Tibial artery (tissue), 4 donors: Measurements from ENCODE around the gene FOXB2.
"Not testable (repeated sequence)": the region's sequence is repeated elsewhere in the genome, so short reads cannot be mapped to it uniquely, and the experiment has no call there.

Experiments
- DNase-seq, 2 donors: peaks; one replicate each; pipeline ENCODE4 v3.0.0-alpha.2; 2019
- H3K27ac ChIP-seq, 2 donors: fragments of 200-600 bp; sonication (generic) in 1 of 2; 1 replicate in 1 of 2; 2 replicates in 1 of 2; pipeline ENCODE4 v1.5.1; 2018 to 2019; ENCODE audit warnings: mild to moderate bottlenecking in 1 of 2
- H3K27me3 ChIP-seq, 2 donors: fragments of 200-600 bp; sonication (generic) in 1 of 2; one replicate each; pipeline versions ENCODE4 v1.5.1 to v1.6.0; 2016 to 2019
- H3K36me3 ChIP-seq, 3 donors: fragments of 200-600 bp; sonication (generic) in 2 of 3; one replicate each; pipeline ENCODE4 v1.5.1; 2016 to 2019; ENCODE audit warnings: mild to moderate bottlenecking in 2 of 3
- H3K4me1 ChIP-seq, 4 donors: fragments of 200-600 bp; sonication (generic) in 2 of 4; 1 replicate in 3 of 4; 2 replicates in 1 of 4; pipeline ENCODE4 v1.5.1; 2016 to 2019
- H3K4me3 ChIP-seq, 2 donors: fragments of 200-600 bp; sonication (generic) in 1 of 2; 1 replicate in 1 of 2; 2 replicates in 1 of 2; pipeline ENCODE4 v1.5.1; 2018 to 2019; ENCODE audit warnings: mild to moderate bottlenecking in 2 of 2
- H3K9me3 ChIP-seq, 3 donors: fragments of 200-600 bp; sonication (generic) in 1 of 3; one replicate each; pipeline ENCODE4 v1.5.1; 2016 to 2019
- intact Hi-C: fragments of 100-400 bp; cut with DNase I; formaldehyde crosslinking; loops from one replicate; pipeline ENCODE4 v1.15.0; 2023; ENCODE audit warnings: low total_unique reads
- TF ChIP-seq, protein P1 (sequence below), 2 experiments: fragments of 200-600 bp in 1 of 2; fragments of 450-650 bp in 1 of 2; IDR thresholded peaks; one replicate each; pipeline ENCODE4 v1.5.1; 2017 to 2019; ENCODE audit warnings: antibody characterized with exemption in 2 of 2, mild to moderate bottlenecking in 1 of 2, moderate library complexity in 1 of 2

The FOXB2 gene

DNA sequence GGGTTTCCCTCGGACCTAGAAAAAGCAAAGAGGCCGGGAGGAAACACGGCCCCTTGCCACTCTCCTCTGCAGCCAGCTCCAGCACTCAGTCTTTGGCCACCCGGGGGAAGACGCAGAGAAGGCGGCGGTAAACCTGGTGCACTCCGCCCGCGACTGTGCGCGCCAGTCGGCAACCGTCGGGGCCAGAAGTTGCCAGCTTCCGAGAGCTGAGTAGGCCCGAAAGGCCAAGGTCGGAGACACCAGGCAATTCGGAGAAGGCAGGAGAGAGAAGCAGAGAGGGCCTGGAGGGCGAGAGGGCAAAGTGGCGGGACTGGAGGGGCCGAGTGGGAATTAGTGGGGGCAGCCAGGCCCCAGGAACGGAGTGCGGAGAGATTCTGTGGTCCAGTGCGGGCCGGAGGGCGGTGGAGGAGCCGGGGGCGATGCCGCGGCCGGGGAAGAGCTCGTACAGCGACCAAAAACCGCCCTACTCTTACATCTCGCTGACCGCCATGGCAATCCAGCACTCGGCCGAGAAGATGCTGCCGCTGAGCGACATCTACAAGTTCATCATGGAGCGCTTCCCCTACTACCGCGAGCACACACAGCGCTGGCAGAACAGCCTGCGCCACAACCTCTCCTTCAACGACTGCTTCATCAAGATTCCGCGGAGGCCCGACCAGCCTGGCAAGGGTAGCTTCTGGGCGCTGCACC lies at the start of gene FOXB2:
FOXB2 (plus strand) TSS at position 420 of the 690 bp plus-strand sequence; CDS start at position 420, 0 bp downstream.
- H3K4me1 ChIP-seq = peaks cover 0 to 77% (median 50%) of the 10 kb centered on the region in 4 donors
- DNase-seq = no peak
- TF ChIP-seq, protein P1, sequence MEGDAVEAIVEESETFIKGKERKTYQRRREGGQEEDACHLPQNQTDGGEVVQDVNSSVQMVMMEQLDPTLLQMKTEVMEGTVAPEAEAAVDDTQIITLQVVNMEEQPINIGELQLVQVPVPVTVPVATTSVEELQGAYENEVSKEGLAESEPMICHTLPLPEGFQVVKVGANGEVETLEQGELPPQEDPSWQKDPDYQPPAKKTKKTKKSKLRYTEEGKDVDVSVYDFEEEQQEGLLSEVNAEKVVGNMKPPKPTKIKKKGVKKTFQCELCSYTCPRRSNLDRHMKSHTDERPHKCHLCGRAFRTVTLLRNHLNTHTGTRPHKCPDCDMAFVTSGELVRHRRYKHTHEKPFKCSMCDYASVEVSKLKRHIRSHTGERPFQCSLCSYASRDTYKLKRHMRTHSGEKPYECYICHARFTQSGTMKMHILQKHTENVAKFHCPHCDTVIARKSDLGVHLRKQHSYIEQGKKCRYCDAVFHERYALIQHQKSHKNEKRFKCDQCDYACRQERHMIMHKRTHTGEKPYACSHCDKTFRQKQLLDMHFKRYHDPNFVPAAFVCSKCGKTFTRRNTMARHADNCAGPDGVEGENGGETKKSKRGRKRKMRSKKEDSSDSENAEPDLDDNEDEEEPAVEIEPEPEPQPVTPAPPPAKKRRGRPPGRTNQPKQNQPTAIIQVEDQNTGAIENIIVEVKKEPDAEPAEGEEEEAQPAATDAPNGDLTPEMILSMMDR (IDR thresholded peaks at IDR 0.05) = no peak
- no peaks in the 10 kb centered on the region for H3K36me3 ChIP-seq
- no peak within 1 kb of the TSS for H3K27ac ChIP-seq
- H3K9me3 ChIP-seq = no peaks in the 10 kb centered on the region
- intact Hi-C loops = loop anchor here (10.0 kb wide), 1 partner anchor 575 kb away; no protein-coding TSS in a partner anchor
- peaks cover 3 to 100% of the 10 kb centered on the region in 2 donors for H3K27me3 ChIP-seq
- peak within 1 kb of the TSS; percentile 6 to 40 for H3K4me3 ChIP-seq

DNA sequence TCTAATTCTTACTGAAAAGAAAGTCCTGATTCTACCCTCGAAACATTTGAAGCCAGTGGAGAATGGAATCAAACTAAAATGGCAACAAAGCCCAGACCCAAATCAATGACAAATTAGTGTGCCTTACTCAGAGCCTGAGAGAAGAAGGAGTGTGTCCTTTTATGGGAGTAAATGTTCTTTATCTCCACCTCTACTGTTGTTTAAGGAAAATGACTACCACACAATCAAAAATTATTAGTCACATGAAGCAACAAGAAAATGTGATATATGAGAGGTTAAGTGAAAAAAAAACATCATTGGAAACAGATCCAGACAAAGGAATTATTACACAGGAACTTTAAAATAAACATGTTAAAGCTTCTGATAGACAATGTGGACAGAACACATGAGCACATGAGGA lies 49.7 kb upstream of the FOXB2 start:
- DNase-seq = no peak
- peaks cover 0 to 15% (median 4%) of the 10 kb centered on the region in 3 donors for H3K9me3 ChIP-seq
- intact Hi-C loops = no loop called here
- H3K27me3 ChIP-seq = no peaks in the 10 kb centered on the region
- H3K36me3 ChIP-seq = no peaks in the 10 kb centered on the region
- TF ChIP-seq, protein P1 (IDR thresholded peaks at IDR 0.05) = no peak
- no peak overlapping the region for H3K4me3 ChIP-seq
- no peak overlapping the region for H3K27ac ChIP-seq
- no peaks in the 10 kb centered on the region for H3K4me1 ChIP-seq

DNA sequence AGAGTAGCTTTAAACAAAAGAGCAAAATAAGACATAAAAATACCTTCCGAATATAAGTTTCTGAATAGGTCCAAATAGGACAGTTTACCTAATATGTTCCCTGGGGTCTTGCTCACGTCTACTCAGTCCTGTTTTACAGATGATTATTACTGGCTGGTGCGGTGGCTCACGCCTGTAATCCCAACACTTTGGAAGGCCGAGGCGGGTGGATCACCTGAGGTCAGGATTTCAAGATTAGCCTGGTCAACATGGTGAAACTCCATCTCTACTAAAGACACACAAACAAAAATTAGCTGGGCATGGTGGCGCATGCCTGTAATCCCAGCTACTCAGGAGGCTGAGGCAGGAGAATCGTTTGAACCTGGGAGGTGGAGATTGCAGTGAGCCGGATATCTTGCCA lies 40.6 kb upstream of the FOXB2 start:
- H3K9me3 ChIP-seq, intact Hi-C loops, H3K4me3 ChIP-seq, H3K4me1 ChIP-seq, H3K36me3 ChIP-seq, H3K27ac ChIP-seq, DNase-seq: not testable (repeated sequence)
- peaks cover 0 to 15% of the 10 kb centered on the region in 2 donors for H3K27me3 ChIP-seq

DNA sequence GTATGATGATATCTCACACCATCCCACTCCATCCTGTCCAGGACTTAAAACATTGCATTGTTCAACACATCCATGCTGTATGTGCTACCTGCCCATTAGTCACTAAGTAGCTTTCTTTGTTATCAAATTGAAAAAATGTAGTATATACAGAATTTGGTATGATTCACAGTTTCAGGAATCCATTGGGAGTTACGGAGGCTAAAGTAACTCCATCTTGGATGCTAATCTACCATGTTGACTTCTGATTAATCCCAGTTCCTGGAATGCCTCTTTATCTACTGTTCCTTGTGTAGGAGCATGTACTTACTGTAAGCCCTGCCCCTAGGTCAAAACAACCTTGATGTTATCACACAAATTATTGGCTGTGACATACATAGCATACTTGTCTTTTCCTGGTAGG lies 38.9 kb upstream of the FOXB2 start:
- peaks cover 0 to 11% (median 0%) of the 10 kb centered on the region in 4 donors for H3K4me1 ChIP-seq
- H3K9me3 ChIP-seq = no peaks in the 10 kb centered on the region
- DNase-seq = no peak
- H3K36me3 ChIP-seq = no peaks in the 10 kb centered on the region
- peaks cover 0 to 15% of the 10 kb centered on the region in 2 donors for H3K27me3 ChIP-seq
- no peak overlapping the region for H3K4me3 ChIP-seq
- intact Hi-C loops = no loop called here
- H3K27ac ChIP-seq = no peak overlapping the region
- TF ChIP-seq, protein P1 (IDR thresholded peaks at IDR 0.05) = no peak

DNA sequence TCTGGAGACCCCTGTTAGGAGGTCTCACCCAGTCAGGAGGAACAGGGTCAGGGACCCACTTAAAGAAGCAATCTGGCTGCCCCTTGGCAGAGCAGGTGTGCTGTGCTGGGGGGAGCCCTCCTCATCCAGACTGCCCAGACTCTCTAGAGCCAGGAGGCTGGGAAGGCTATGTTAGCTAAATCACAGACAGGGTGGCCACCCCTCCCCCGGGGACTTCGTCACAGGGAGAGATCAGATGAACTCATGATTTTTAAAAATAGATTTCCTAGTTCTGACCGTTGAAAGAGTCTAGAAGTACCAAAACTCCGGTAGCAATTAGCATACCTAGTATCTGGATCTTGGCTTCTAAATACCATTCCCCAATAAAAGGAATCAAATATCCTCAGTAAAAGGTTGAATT lies 35.0 kb upstream of the FOXB2 start:
- intact Hi-C loops = no loop called here
- Histone ChIP-seq H3K4me1 (peaks cover 0 to 11% (median 0%) of the 10 kb centered on the region in 4 donors), H3K4me3 (no peak overlapping the region), H3K27me3 (no peaks in the 10 kb centered on the region), H3K9me3 (no peaks in the 10 kb centered on the region), H3K36me3 (no peaks in the 10 kb centered on the region), H3K27ac (no peak overlapping the region)
- TF ChIP-seq, protein P1 (IDR thresholded peaks at IDR 0.05) = no peak
- peak in 1 of 2 donors; percentile 83 for DNase-seq

DNA sequence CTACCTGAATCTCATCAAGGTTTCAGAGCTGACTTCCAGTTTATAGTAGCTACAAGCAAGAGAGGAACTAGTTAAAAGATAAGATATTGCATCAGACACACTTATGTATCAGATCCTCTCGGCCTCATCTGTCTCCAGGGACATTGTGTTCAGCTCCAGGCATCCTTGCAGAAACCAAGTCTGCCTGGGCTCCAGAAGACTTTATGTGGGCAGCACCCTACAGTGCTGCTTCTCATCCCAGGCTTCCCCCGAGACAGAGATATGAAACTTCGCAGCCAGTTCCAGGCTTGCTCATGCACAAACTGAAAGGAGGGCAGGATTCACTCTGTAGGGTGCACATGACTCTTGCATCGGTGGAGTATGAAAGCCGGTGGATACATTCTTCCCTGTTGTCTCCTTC lies 33.9 kb upstream of the FOXB2 start:
- H3K4me3 ChIP-seq = no peak overlapping the region
- H3K4me1 ChIP-seq = peaks cover 0 to 11% (median 0%) of the 10 kb centered on the region in 4 donors
- TF ChIP-seq, protein P1 (IDR thresholded peaks at IDR 0.05) = no peak
- H3K36me3 ChIP-seq = no peaks in the 10 kb centered on the region
- no peak for DNase-seq
- no peaks in the 10 kb centered on the region for H3K9me3 ChIP-seq
- H3K27ac ChIP-seq = no peak overlapping the region
- H3K27me3 ChIP-seq = no peaks in the 10 kb centered on the region
- intact Hi-C loops = loop anchor here (5.0 kb wide), 2 partner anchors 58 to 178 kb away; no protein-coding TSS in a partner anchor
